ENCODE data around the gene PRKCB.

PRKCB gene

GRCh38 chr16:23974223-23974622 is 138.4 kb downstream of the PRKCB start:
- DNase-seq = no peak

DNA sequence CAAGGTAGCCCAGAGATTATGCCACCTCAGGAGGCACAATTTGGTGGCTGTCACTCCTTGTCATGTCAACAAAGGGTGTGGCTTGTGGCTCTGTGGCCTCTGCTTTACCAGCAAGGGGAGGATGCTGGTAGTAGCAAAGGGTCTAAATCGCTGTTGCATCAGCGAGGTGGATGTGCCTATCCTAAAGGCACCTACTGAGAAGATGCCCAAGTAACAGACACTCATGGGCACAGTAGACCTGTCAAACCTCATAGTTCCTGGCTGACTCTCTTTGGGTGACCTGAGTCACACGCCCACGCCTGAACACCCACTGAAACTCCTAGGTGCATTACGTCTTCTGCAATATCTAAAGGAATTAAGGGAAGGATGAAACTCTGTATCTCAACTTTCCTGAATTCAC is 139.5 kb downstream of the PRKCB start:
- DNase-seq = no peak

DNA sequence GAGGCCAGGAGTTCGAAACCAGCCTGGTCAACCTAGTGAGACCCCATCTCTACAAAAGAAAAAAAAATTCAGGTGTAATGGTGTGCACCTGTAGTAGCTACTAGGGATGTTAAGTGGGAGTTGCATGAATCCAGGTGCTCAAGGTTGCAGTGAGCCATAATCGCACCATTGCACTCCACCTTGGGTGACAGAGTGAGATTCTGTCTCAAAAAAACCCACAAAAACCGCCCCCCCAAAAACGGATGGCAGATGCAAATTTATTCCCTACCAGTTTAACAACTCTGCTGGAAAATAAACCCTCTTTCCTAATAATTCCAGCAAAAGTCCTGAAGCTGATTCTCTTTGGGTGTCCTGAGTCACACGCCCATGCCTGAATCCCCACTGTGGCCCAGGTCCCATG is 140.3 kb downstream of the PRKCB start:
- DNase-seq = no peak

DNA sequence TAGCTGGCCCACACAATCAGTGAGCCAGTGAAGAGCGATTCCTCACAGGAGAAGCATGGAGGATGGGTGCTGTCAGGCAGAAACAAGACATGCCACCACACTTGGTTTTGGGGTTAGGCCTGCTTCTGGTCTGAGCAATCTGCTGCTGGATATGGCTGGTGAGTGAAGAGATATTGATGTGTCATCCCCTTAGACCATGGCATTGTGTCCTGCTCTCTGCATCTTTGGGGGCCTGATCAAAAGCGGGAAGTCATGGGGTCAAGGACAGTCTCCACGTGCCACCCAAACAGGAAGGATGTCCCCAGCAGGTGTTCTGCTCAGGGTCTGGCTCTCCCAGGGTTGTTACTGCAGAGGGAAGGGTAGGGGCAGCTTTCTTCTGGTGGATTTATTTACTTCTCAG is 140.7 kb downstream of the PRKCB start:
- DNase-seq = no peak

DNA sequence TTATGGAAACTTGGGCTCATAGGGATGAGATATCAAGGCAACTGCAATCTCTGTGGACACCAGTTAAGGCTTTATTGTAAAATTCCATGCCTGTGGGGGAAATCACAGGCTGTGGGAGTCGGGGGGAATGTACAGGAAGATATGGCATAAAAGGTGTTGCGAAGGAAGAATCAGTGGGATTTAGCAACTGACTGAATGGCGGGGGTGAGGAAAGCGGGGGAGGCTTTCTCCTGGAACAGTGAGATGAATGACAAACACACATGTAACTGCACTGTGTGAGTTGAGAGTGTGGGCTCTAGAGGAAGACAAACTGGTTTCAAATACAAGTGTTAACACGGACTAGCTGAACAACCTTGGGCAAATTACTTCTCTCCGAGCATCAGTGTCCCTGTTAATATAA is 143.7 kb downstream of the PRKCB start:
- DNase-seq = no peak

DNA sequence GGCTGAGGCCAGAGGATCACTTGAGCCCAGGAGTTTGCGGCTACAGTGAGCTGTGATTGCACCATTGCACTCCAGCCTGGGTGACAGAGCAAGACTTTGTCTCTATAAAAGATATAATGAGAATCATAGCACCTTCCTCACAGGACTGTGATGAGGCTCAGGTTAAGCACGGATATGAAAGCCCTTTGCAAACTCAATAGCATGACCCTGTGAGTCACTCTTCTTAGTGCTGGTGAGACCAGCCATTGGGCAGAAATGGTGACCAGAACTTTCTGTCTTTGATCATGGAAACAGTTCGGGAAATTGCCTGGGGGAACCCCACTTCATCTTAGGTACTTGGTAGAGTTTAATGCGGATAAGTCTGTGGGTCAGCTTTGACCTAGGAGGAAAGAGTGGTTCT is 144.2 kb downstream of the PRKCB start:
- DNase-seq = no peak

DNA sequence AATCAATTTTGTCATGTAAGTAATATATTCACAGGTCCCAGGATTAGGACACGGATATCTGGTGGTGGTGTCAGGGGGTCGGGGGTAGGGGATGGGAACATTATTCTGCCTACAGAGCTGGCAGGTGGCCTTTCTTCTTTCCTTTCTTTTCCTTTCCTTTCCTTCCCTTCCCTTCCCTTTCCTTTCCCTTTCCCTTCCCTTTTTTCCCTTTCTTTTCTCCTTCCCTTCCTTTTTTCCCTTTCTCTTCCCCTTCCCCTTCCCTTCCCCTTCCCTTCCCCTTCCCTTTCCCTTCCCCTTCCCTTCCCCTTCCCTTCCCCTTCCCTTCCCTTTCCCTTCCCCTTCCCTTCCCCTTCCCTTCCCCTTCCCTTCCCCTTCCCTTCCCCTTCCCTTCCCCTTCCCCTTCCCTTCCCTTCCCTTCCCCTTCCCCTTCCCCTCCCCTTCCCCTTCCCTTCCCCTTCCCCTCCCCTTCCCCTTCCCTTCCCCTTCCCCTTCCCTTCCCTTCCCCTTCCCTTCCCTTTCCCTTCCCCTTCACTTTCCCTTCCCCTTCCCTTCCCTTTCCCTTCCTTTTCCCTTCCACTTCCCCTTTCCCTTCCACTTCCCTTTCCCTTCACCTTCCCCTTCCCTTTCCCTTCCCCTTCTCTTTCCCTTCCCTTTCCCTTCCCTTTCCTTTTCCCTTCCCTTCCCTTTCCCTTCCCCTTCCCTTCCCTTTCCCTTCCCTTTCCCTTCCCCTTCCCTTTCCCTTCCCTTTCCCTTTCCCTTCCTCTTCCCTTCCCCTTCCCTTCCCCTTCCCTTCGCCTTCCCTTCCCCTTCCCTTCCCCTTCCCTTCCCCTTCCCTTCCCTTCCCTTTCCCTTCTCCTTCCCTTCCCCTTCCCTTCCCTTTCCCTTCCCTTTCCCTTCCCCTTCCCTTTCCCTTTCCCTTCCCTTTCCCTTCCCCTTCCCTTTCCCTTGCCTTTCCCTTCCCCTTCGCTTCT is 145.9 kb downstream of the PRKCB start:
- DNase-seq = no peak

- no peak for DNase-seq
These were observed 150.7 kb downstream of the PRKCB start for GRCh38 chr16:23986455-23986854.

DNA sequence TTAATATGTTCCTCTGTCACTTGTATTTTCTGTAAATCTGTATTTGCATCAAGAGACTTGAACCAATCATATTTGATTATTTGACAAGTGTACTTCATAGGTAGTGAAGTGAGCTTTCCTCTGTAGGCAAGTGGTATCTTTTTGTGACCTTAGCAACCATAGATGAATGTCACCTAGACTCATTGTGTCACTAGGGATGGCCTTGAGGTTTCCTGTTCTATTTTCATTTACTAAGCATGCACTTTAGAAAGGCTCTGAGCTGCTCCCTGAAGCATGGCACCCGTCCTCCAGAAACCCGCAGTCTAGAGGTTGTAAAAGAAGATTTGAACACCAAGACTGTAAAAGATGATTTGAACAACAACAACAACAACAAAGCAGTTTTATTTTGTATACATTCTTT is 151.7 kb downstream of the PRKCB start:
- no peak for DNase-seq

GRCh38 chr16:23990507-23990906 is 154.7 kb downstream of the PRKCB start:
- no peak for DNase-seq

GRCh38 chr16:23991066-23991465 is 155.3 kb downstream of the PRKCB start:
- DNase-seq = no peak

GRCh38 chr16:23994615-23995014 is 158.8 kb downstream of the PRKCB start:
- DNase-seq = no peak

DNA sequence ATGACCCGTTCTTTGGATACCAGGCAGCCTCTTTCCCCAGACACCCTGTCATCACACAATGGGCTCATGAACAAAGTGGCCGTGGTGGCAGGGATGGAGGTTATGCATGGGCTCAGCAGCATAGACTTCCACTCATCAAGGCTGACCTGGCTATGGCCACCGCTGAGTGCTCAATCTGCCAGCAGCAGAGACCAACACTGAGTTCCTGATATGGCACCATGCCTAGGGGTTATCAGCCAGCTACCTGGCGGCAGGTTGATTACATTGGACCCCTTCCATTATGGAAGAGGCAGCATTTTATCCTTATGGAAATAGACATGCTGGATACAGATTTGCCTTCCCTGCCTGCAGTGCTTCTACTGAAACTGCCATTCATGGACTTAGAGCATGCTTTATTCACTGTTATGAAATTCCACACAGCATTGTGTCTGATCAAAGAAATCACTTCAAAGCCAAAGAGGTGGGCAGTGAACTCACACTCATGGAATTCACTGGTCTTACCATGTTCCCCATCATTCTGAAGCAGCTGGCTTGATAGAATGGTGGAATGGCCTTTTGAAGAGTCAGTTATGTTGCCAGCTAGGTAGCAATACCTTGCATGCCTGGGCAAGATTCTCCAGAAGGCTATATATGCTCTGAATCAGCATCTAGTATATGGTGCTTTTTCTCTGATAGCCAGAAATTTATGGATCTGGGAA is 160.6 kb downstream of the PRKCB start:
- DNase-seq = no peak

GRCh38 chr16:23998771-23999170 is 163.0 kb downstream of the PRKCB start:
- no peak for DNase-seq

- no peak for DNase-seq
These were observed 163.9 kb downstream of the PRKCB start for GRCh38 chr16:23999663-24000062.

GRCh38 chr16:24001710-24002109 is 165.9 kb downstream of the PRKCB start:
- no peak for DNase-seq

DNA sequence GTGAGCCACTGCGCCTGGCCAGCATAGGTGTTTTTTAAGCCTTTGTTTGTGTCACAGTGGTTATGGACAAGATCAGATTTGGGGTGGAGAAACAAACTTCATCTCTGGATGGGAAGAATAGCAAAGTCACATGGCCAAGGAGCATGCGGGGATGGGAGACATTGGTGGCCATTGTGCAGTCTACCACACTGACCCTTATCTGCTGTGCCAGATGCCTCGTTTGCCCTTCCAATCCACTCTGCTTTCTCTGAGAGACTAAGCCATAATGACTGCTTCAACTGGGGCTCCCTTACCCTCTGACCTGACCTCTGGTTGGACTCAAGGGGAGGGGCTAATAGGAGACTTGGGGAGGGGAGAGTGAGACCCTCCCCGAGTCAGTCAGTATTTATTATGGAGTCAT is 166.8 kb downstream of the PRKCB start:
- no peak for DNase-seq

DNA sequence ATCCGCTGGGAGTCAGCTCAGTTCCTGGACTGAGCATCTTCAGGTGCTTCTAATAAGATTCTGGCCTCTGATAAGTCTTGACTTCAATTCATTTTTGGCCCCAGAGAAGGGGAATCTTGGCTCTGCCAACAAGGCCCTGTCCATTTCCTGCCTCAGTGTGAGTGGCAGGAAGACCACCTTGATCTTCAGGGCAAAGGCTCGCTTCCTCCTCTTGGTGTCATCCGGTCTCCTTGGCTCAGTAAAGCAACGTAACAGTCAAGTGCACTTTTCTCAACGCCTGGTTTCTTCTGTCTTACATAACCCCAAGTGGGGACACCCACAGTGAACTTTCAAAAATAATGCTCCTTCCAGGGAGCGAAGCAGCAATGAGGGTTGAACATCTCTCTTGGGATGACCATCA is 169.8 kb downstream of the PRKCB start:
- no peak for DNase-seq

DNA sequence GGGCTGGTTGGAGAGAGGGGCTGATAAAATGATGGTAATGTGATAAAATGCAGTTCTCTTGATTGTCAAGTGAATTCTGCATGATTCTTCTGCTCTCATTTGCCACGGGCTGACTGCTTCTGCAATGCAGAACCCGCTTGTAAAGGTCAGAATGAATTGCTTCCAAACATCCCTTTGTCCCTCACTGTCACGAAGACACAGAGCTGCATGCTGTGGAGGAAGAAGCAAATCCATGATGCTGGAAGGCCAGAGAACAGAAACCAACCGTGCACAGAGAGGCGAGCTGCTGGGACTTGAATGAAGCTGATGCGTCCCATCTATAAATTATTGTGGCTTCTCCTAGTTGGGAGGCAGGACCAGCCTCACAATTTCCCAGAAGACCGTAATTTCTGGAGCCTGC is 171.6 kb downstream of the PRKCB start:
- DNase-seq = no peak

DNA sequence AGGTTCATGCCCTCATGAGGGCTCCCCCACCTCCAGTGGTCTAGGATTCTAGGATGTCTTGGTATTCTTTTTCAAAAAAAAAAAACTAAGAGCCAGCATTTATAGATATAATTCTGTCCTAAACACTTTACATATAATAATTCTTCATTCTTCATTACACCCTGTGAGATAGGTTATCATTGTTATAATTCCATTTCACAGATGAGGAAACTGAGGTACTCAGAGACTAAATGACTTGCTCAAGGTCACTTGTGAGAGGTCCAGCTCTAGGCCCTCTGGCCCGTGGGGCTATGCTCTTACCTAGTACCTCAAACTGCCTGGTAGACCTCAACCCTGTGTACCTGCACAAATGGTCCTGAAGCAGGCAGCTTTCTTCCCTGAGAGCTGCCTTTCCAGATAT is 172.2 kb downstream of the PRKCB start:
- DNase-seq = no peak

- DNase-seq = no peak
These were observed 173.3 kb downstream of the PRKCB start for GRCh38 chr16:24009098-24009497.

GRCh38 chr16:24009955-24010354 is 174.2 kb downstream of the PRKCB start:
- no peak for DNase-seq

DNA sequence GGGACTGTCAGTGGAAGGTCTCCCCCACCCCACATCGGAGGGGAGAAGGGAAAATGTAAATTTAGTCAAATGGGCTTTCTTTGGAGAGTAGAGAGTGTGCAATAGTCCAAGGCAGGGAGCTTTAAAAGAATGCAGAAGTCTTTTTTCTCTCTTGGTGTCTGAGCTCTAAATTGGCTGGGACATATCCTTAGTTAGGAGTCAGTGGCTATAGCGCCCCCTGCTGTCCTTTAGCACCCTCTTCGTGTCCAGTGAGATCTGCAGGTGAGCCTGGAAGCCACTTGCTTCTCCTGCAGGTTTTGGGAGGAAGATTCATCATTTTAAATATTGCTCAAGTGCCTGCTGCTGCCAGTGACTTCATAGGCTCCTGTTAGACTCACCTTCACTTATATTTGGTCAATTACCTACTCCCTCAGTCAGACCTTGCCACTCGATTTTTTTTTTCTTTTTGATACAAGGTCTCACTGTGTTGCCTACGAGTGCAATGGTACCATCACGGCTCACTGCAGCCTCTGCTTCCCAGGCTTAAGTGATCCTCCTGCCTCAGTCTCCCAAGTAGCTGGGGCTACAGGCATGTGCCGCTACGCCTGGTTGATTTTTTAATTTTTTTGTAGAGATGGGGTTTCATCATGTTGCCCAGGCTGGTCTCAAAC is 174.8 kb downstream of the PRKCB start:
- DNase-seq = peak; percentile 74

DNA sequence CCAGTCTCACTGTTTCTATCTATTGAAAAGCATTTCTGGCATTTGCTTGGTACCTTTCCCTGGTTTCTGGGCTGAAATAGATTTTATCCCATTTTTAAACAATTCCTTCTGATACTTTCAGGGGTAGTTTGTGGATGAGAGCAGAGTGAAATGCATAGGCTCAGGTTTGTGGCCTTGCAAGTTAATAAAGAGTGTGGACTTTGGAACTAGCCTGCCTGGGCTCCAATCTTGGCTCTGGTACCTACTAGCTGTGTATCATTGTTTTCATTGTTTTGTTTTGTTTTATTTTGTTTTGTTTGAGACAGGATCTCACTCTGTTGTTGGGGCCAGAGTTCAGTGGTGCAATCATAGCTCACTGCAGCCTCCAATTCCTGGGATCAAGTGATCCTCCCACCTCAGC is 175.5 kb downstream of the PRKCB start:
- DNase-seq = no peak
